NB4 (cell line): ENCODE measurements around the gene CXCR5.

Source experiments
- MYC ChIP-seq: IDR thresholded peaks from 2 replicates; pipeline ENCODE4 v1.6.1; 2011; ENCODE audit warnings: low read depth, low read length
- POLR2A ChIP-seq: IDR thresholded peaks from 2 replicates; pipeline ENCODE4 v1.6.1; 2011; ENCODE audit warnings: mild to moderate bottlenecking; ENCODE audit not compliant: insufficient read length; ENCODE audit errors: extremely low read depth
- TF ChIP-seq, protein P1 (sequence below): IDR thresholded peaks from one replicate; pipeline ENCODE4 v1.5.1; 2012; ENCODE audit warnings: low read depth, low read length

DNA sequence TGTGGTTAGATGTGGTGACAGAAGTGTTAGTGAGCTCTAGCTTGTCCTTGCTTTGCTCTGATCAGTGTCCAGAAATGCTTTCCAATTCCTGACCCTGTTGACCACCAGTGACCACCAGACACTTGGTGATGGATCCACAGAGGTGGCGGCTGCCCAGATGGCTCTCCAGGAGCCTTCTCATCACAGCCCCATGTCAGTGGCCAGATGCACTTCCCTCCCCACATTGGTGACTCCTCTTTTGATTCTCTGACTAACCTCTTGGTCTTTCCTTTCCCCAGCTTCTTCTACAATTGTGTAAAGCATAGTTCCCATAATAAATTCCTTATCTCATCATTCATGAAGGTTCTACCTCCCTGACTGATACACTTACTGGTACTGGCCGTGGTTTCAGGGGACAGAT lies 40.1 kb upstream of the CXCR5 start:
- TF ChIP-seq POLR2A, result no peak
- no peak for TF ChIP-seq MYC
- TF ChIP-seq, protein P1, sequence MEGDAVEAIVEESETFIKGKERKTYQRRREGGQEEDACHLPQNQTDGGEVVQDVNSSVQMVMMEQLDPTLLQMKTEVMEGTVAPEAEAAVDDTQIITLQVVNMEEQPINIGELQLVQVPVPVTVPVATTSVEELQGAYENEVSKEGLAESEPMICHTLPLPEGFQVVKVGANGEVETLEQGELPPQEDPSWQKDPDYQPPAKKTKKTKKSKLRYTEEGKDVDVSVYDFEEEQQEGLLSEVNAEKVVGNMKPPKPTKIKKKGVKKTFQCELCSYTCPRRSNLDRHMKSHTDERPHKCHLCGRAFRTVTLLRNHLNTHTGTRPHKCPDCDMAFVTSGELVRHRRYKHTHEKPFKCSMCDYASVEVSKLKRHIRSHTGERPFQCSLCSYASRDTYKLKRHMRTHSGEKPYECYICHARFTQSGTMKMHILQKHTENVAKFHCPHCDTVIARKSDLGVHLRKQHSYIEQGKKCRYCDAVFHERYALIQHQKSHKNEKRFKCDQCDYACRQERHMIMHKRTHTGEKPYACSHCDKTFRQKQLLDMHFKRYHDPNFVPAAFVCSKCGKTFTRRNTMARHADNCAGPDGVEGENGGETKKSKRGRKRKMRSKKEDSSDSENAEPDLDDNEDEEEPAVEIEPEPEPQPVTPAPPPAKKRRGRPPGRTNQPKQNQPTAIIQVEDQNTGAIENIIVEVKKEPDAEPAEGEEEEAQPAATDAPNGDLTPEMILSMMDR, result no peak
